Testis (tissue), 3 donors: ENCODE measurements around the gene PSPC1. TPM values are rescaled to one million over a fixed set of nuclear protein-coding genes. Genes with fewer than 3 reads are reported as not detected.

ENCODE experiments used
- DNase-seq: peaks from one replicate; pipeline ENCODE4 v3.0.0-alpha.2; 2019
- H3K27ac ChIP-seq, 2 donors: fragments of 200-600 bp; sonication (generic); one replicate each; pipeline ENCODE4 v1.5.1; 2019
- H3K27me3 ChIP-seq: fragments of 200-600 bp; sonication (generic); one replicate; pipeline ENCODE4 v1.5.1; 2019
- H3K36me3 ChIP-seq: fragments of 200-600 bp; sonication (generic); one replicate; pipeline ENCODE4 v1.5.1; 2017; ENCODE audit warnings: low read depth; ENCODE audit errors: missing control alignments
- H3K4me1 ChIP-seq: fragments of 200-600 bp; sonication (generic); one replicate; pipeline ENCODE4 v1.5.1; 2019
- H3K4me3 ChIP-seq, 2 donors: fragments of 200-600 bp; sonication (generic); one replicate each; pipeline ENCODE4 v1.5.1; 2017 to 2019
- H3K9me3 ChIP-seq: fragments of 200-600 bp; sonication (generic); one replicate; pipeline ENCODE4 v1.5.1; 2017
- POLR2A ChIP-seq: fragments of 450-650 bp; IDR thresholded peaks from one replicate; pipeline ENCODE4 v1.6.1; 2017; ENCODE audit warnings: antibody characterized with exemption, mild to moderate bottlenecking, moderate library complexity
- WGBS, 2 donors: methylation state at CpG; one replicate each; pipeline ENCODE4 v1.1.5; 2018; 5-methylcytosine and 5-hydroxymethylcytosine counted together
- intact Hi-C: fragments of 100-400 bp; cut with DNase I; formaldehyde crosslinking; loops from one replicate; pipeline ENCODE4 v1.15.1; 2023; ENCODE audit warnings: low total_unique reads
- polyA plus RNA-seq: library from polyadenylated mRNA; stranded (reverse); fragments of 350-450 nt; fragmentation: Illumina TruSeq; extraction: RNeasy Lipid Tissue Mini Kit (QIAGEN cat#74804); gene quantifications from one replicate; pipeline ENCODE4 v1.2.3, GENCODE V29; 2014; ENCODE audit warnings: low read depth, low replicate concordance; ENCODE audit not compliant: insufficient read depth
- total RNA-seq, 2 donors: library from RNA; depleted of rRNA; stranded (reverse); fragments of >200 nt; gene quantifications; one replicate each; pipeline ENCODE4 v1.2.3, GENCODE V29; 2016
- TF ChIP-seq, protein P1 (sequence below), 3 experiments: fragments of 450-650 bp in 2 of 3; fragments of 200-600 bp in 1 of 3; sonication (generic) in 1 of 3; IDR thresholded peaks; one replicate each; pipeline ENCODE4 v1.5.1; 2016 to 2019; ENCODE audit warnings: antibody characterized with exemption in 3 of 3, mild to moderate bottlenecking in 2 of 3, moderate library complexity in 1 of 3

PSPC1 gene
- total and polyA plus RNA-seq, 3 donors from 2014 or later = 92.0 to 145 (median 129) TPM

DNA sequence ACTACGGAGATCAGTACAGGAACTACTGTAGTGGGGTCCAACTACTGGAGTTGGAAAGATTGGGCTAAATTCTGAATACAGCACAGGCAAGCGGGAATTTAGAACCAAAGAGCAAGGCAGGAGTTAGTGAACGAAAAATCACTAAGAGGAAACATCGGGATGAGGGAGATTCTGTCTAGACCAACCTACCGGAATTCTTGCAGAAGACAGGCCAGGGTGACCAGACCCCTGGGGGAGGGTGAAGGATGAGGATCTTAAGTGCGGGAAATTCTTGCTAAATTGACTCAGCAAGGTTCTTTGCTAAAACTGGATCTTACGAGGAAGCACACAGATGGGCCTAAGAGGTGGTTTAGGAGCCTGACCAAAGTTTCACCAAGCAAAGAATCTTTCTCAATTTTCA is 13.2 kb upstream of the PSPC1 start:
- no peak overlapping the region for H3K27ac ChIP-seq
- DNase-seq = no peak
- no peaks in the 10 kb centered on the region for H3K4me1 ChIP-seq
- H3K9me3 ChIP-seq = no peaks in the 10 kb centered on the region
- H3K4me3 ChIP-seq = no peak overlapping the region
- TF ChIP-seq, protein P1, sequence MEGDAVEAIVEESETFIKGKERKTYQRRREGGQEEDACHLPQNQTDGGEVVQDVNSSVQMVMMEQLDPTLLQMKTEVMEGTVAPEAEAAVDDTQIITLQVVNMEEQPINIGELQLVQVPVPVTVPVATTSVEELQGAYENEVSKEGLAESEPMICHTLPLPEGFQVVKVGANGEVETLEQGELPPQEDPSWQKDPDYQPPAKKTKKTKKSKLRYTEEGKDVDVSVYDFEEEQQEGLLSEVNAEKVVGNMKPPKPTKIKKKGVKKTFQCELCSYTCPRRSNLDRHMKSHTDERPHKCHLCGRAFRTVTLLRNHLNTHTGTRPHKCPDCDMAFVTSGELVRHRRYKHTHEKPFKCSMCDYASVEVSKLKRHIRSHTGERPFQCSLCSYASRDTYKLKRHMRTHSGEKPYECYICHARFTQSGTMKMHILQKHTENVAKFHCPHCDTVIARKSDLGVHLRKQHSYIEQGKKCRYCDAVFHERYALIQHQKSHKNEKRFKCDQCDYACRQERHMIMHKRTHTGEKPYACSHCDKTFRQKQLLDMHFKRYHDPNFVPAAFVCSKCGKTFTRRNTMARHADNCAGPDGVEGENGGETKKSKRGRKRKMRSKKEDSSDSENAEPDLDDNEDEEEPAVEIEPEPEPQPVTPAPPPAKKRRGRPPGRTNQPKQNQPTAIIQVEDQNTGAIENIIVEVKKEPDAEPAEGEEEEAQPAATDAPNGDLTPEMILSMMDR (IDR thresholded peaks at IDR 0.05) = no peak
- TF ChIP-seq POLR2A = no peak
- H3K27me3 ChIP-seq = no peaks in the 10 kb centered on the region
- H3K36me3 ChIP-seq = no peaks in the 10 kb centered on the region
- intact Hi-C loops = no loop called here
- WGBS, 2 donors = 94 to 97% methylated on average over 7 of the region's 7 CpGs

DNA sequence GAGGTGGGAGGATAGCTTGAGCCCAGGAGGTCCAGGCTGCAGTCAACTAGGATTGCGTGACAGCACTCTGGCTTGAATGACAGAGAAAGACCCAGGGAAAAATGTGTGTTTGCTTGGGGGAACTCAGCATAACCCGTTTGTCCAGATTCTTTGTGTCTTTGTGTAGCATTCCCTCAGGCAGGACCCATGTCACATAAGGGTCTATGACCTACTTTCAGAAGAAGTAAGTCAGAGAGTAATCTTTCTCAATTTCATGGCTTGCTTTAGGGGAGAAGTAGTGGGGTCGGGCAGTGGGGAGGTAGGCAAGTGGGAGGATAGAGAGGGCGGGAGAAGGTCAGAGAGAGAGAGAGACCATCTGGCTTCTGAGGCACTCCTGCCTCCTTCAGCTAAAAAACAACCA is 11.9 kb upstream of the PSPC1 start:
- TF ChIP-seq, protein P1 (IDR thresholded peaks at IDR 0.05) = no peak
- TF ChIP-seq POLR2A = no peak
- no peak for DNase-seq
- WGBS, 2 donors = 86 to 98% methylated on average over 4 of the region's 4 CpGs
- no peaks in the 10 kb centered on the region for H3K9me3 ChIP-seq
- intact Hi-C loops = no loop called here
- no peaks in the 10 kb centered on the region for H3K27me3 ChIP-seq
- H3K27ac ChIP-seq = no peak overlapping the region
- H3K36me3 ChIP-seq = no peaks in the 10 kb centered on the region
- H3K4me1 ChIP-seq = no peaks in the 10 kb centered on the region
- H3K4me3 ChIP-seq = no peak overlapping the region

DNA sequence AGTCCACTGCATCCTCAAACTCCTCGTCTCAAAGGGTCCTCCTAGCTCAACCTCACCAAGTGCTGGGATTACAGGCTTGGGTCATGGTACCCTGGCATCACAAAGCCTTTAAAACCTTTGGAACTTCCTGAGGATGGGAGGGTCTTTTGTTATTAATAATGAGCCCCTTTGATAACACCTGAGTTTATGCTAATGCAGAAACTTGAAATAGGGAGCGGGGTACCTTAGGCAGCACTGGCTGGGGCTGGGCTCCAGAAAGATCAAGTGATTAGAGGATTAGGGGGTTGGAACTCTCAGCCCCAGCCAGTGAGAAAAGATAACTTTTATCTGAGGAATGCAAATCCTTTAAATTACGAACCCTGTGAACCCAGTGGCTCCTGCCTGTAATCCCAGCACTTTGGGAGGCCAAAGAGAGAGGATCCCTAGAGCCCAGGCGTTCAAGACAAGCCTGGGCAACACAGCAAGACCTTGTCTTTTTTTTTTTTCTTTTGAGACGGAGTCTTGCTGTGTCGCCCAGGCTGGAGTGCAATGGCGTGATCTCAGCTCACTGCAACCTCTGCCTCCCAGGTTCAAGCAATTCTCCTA is 9.3 kb upstream of the PSPC1 start:
- Histone ChIP-seq H3K27me3 (no peaks in the 10 kb centered on the region), H3K4me3 (no peak overlapping the region), H3K27ac (no peak overlapping the region), H3K36me3 (no peaks in the 10 kb centered on the region), H3K9me3 (no peaks in the 10 kb centered on the region), H3K4me1 (no peaks in the 10 kb centered on the region)
- TF ChIP-seq POLR2A = no peak
- TF ChIP-seq, protein P1 (IDR thresholded peaks at IDR 0.05) = no peak
- DNase-seq = no peak
- intact Hi-C loops = no loop called here
- WGBS, 2 donors = 84 to 88% methylated on average over 7 of the region's 7 CpGs

DNA sequence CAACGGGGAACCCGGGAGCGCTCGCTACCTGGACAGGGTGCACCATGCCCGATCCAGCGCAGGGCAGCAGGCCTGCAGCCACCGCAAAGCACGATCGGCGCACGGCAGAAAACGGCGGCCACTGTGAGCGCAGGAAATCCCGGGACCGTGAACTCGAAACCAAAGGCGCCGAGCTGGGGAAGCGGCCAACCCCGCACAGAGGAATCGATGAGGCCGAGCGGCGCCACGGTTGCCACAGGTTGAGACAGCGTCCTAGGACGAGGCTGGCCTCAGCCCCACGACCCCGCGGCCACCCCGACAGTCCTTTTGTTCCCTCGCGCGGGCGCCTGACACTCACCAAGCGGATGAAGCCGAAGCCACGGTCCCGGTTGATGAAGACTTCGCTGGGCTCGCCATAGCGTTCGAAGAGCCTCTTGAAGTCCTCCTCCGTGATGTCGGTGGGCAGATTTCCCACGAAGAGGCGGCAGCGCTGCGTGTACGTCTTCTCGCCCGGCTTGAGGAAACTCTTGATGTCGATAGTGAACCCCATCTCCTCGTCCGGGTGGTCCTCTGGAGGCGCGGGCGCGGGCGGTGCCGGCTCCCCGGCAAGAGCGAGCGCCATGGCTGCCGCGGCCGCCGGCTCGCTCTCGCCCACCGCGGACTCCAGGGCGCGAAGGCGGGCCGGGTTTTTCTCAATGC is 557 bp downstream of the PSPC1 start:
- Histone ChIP-seq H3K27ac (peak overlapping the region; percentile 94 to 95), H3K4me3 (peak overlapping the region; percentile 92 to 99), H3K27me3 (no peaks in the 10 kb centered on the region), H3K36me3 (no peaks in the 10 kb centered on the region), H3K4me1 (peaks cover 4% of the 10 kb centered on the region), H3K9me3 (no peaks in the 10 kb centered on the region)
- 0% methylated on average over 22 to 66 of the region's 77 CpGs for WGBS, 2 donors
- TF ChIP-seq, protein P1 (IDR thresholded peaks at IDR 0.05) = no peak
- TF ChIP-seq POLR2A = no peak
- intact Hi-C loops = loop anchor here (10.0 kb wide), 1 partner anchor 147 kb away; the partner anchor contains the start of gene MPHOSPH8
- DNase-seq = peak; percentile 59
